Fibroblast of peridontal ligament (primary cell): ENCODE measurements around the gene ZCCHC18.

Experiments used
- DNase-seq: peaks from one replicate; pipeline ENCODE4 v3.0.0-alpha.2; 2010; ENCODE audit errors: extremely low read depth

The ZCCHC18 gene

GRCh38 chrX:104134583-104135261, 22.4 kb downstream of the ZCCHC18 start:
- no peak for DNase-seq

GRCh38 chrX:104135677-104136076, 23.4 kb downstream of the ZCCHC18 start:
- no peak for DNase-seq

- DNase-seq = peak; percentile 93
These were observed 24.1 kb downstream of the ZCCHC18 start for GRCh38 chrX:104136241-104137019.

GRCh38 chrX:104137496-104137895, 25.2 kb downstream of the ZCCHC18 start:
- peak; percentile 28 for DNase-seq

DNA sequence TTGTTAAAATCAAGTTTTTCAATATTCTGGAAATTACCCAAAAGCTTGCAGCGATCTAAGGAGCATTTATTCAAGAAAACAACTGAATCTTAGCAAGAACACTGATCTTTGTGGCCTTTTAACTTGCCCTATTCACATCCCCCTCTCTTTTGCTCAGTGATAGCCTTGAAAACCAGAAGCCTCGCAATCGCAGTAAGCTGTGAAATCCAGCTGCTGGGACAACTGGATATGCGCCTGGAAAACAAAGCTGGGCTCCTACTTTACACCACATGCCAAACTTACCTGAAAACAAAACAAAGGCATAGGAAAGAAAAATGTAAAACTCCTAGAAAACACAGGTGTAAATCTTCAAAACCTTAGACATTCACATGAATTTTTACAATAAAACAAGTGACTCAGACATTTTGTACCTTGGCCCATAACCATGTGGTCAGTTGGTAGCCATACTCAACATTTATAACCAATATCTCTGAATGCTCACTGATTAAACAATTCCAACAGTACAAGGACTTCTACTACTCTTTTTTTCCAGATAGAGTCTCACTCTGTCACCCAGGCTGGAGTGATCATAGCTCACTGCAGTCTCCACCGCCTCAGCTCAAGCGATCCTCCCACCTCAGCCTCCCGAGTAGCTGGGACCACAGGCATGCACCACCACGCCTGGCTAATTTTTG, 28.9 kb downstream of the ZCCHC18 start:
- DNase-seq = no peak

- DNase-seq = no peak
These were observed 38.7 kb downstream of the ZCCHC18 start for GRCh38 chrX:104151037-104151436.

- DNase-seq = peak; percentile 77
These were observed 44.6 kb downstream of the ZCCHC18 start, which contains the start of gene SLC25A53 for GRCh38 chrX:104156630-104157529. Gene SLC25A53 (minus strand): TSS chrX:104157009. CDS start chrX:104105257, 51,752 bp downstream.
